Measurements from ENCODE around the gene OTUD3.

DNA sequence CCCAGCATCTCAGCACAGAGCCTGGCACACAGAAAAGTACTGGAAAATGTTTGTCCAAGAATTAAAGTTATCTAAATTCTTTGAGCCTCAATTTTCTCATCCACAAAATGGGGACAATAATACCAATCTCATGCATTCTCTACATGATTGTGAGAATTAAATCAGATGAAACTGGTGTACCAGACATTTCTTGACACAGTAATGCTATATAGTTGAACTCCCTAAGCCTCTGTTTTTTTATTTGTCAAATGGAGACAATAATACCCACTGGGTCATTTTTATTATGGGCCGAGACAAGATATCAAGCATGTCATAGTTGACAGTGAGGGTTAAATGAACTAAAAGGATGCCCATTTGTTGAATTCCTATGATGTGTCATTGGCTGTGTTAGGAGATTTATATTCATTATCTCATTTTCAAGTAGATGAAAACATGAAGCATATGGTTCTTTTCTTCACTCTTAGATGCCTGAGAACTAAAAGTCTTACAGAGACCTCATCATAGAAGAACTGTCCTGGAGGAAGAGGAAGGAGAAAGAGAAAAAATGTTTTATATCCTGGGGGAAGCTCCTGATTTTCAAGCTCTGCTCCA, 17.5 kb upstream of the OTUD3 start:
- TF ChIP-seq CTCF (IDR thresholded peaks at IDR 0.05; ENCODE audit: low read depth, low read length, poor library complexity, severe bottlenecking) (no peak), EZH2phosphoT487 (IDR thresholded peaks at IDR 0.05; ENCODE audit: borderline replicate concordance, low read length) (no peak)
